ENCODE measurements around the gene CXCL12.

GRCh38 chr10:44424298-44424697 is 39.4 kb upstream of the CXCL12 start:
- TF ChIP-seq, protein P1, sequence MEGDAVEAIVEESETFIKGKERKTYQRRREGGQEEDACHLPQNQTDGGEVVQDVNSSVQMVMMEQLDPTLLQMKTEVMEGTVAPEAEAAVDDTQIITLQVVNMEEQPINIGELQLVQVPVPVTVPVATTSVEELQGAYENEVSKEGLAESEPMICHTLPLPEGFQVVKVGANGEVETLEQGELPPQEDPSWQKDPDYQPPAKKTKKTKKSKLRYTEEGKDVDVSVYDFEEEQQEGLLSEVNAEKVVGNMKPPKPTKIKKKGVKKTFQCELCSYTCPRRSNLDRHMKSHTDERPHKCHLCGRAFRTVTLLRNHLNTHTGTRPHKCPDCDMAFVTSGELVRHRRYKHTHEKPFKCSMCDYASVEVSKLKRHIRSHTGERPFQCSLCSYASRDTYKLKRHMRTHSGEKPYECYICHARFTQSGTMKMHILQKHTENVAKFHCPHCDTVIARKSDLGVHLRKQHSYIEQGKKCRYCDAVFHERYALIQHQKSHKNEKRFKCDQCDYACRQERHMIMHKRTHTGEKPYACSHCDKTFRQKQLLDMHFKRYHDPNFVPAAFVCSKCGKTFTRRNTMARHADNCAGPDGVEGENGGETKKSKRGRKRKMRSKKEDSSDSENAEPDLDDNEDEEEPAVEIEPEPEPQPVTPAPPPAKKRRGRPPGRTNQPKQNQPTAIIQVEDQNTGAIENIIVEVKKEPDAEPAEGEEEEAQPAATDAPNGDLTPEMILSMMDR (IDR thresholded peaks at IDR 0.05; ENCODE audit: insufficient read depth, low read depth, low read length), result no peak
- no peak for TF ChIP-seq EZH2 (IDR thresholded peaks at IDR 0.05; ENCODE audit: insufficient read depth, low read length)
